HG03025 (cell line): ENCODE measurements around the gene ZNF862.
"Not testable (repeated sequence)": the region's sequence is repeated elsewhere in the genome, so short reads cannot be mapped to it uniquely, and the experiment has no call there.

Source experiments
- ATAC-seq: cut with Tn5 transposase; IDR thresholded peaks from one replicate; pipeline ENCODE4 v1.9.1; 2021; ENCODE audit warnings: mild to moderate bottlenecking, moderate library complexity; ENCODE audit not compliant: unreplicated experiment, low FRiP score

ZNF862 gene

DNA sequence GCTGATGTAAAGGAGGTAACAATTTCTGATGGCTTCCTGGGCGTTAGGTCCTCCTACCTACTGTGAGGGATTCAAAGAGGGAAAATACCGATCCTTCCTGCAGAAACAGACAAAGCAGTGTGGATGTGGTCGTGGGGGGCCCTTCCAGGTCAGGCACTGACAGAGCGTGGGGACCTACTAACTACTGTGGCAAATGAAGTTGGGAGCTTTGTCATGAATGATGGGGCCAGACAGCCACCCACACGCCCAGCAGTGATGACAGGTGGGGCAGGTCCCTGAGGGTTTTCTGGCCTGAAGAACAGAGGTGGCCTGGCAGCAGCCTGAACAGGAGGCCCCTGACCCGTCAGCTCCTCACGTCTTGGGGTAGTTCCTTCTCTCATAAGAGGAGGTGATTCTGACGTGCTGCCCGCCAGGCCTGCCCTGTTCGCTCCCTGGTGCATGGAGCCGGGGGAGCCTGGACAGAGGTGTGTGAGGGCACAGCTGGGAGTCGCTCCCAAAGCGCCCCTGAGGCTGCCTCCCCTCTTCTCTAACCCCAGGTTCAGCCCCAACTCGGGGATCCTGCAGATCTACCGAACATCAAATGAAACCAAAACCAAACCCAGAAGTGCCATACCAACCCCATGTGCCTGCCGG is 39.8 kb downstream of the ZNF862 start:
- no peak for ATAC-seq

DNA sequence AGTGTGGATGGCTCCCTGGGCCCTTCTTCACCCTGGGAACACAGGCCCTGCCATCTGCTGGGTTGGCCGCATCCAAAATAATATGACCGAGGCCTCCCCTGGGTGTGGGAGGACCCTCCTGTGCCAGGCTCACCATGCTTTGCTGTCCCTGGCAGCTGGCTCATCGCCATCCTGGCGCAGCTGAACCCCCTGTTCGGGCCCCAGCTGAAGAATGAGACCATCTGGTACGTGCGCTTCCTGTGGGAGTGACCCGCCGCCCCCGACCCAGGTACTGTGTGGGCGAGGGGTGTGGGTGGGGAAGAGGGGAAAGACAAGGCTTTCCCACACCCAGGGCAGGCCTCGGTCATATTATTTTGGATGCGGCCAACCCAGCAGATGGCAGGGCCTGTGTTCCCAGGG is 40.3 kb downstream of the ZNF862 start:
- ATAC-seq = no peak

DNA sequence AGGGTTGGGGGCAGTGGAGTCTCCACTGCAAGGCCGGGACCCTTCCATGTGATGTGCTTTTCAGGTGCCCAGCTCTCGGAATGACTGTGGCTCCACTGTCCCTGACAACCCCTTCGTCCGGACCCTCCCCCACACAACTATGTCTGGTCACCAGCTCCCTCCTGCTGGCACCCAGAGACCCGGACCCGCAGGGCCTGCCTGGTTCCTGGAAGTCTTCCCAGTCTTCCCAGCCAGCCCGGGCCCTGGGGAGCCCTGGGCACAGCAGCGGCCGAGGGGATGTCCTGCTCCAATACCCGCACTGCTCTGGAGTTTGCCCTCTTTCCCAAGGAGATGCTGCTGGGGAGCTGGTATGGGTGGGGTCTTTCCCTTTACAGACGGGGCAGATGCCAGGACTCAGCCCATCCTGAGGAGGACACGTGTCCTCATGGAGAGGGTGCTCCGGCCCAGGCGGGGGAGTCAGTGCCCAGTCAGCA is 41.1 kb downstream of the ZNF862 start:
- no peak for ATAC-seq

- ATAC-seq = no peak
Observed at GRCh38 chr7:149879766-149880637, 41.8 kb downstream of the ZNF862 start.

GRCh38 chr7:149880638-149881311 is 42.6 kb downstream of the ZNF862 start:
- ATAC-seq = no peak

GRCh38 chr7:149881328-149882247 is 43.4 kb downstream of the ZNF862 start:
- ATAC-seq = no peak

- ATAC-seq = no peak
Observed at GRCh38 chr7:149882248-149883047, 44.3 kb downstream of the ZNF862 start.

DNA sequence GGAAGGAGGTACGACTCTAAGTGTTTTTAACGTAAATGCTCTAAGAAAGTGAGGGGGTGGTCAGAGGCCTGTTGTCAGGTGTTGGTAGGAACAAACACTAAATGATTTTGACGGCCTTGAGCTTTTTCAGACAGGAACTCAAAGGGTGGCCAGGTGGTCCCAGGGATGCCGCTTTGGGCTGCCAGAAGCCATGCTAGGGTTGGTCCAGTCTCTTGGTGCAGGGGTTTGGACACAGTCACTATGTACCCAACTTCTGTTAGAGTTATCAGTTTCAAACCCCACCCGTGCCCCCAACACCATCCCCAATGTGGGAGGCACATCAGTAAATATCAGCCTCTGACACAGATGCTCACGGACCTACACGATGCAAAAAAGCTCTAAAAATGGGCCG is 44.9 kb downstream of the ZNF862 start:
- ATAC-seq = no peak

- ATAC-seq = no peak
Observed at GRCh38 chr7:149883452-149883861, 45.3 kb downstream of the ZNF862 start.

- no peak for ATAC-seq
Observed at GRCh38 chr7:149884016-149884415, 45.8 kb downstream of the ZNF862 start.

DNA sequence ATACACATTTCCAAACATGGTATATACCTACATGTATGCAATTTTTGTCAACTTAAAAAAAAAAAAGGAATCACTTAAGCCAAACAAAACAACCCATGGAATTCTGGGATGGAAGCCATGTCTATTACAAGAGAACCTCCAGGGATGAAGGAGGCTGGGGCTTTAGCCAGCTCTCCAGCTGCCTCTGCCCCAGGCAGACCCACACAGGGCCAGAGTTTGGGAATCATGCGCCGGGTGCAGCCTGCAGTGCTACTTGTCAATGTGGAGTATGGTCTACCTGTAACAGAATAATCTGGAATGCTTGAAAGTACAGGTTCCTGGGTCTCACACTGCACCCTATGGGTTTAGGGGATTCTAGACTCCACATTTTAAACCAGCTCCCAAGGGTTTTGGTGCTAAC is 46.4 kb downstream of the ZNF862 start:
- ATAC-seq = no peak

DNA sequence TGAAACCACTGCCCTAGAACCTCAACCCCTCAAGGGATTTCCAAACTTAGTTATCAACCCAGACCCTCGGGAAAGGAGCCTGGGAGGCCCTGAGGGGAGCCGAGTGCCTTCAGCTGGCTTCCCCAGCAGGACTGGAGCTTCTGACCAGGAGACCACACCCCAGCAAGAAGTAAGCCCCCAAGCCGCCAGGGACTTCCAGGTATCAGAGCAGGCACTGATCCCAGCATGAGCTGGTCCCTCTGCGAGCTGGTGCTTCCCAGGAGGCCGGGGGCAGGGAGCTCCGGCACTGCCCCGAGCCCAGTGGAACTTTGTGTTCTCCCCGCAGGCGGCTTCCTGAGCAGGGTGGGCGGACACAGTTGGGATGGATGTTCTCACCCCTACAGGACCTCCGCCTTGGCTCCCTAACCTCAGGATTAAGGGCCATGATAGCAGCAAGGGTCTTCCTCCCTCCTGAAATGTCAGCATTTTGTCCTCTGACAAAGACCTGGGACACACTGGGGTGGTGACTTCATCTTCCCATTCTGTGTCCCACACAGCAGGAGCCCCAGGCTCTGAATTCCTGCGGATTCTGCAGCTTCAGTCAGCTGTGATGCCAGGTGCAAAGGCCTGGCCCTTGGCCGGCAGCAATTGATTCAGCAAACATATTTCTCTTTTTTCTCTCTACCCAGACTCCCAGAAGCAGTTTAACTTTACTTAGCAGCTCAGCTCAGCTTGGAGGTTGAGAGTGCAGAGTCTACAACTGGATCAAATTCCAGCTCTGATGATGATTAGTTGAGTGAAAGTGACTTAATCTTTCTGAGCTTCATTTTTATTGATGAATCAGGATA is 47.2 kb downstream of the ZNF862 start:
- no peak for ATAC-seq

DNA sequence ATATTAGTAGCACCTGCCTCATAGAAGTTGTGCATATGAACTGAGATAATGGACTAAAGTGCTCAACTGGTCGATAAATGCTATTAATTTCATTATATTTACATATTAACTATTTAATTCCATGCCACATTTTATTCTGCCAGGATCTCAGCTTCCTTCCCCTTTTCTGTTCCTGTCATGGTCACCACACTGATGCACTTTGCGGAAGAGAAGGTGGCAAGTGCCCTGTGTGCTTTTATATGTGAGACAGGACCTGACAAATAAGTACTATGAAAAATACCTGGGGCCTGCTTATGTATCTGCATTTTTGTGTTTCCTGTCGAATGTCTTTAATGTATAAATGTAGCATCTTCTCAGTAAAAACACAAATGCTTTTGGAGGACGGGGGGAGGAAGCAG is 47.8 kb downstream of the ZNF862 start:
- no peak for ATAC-seq

DNA sequence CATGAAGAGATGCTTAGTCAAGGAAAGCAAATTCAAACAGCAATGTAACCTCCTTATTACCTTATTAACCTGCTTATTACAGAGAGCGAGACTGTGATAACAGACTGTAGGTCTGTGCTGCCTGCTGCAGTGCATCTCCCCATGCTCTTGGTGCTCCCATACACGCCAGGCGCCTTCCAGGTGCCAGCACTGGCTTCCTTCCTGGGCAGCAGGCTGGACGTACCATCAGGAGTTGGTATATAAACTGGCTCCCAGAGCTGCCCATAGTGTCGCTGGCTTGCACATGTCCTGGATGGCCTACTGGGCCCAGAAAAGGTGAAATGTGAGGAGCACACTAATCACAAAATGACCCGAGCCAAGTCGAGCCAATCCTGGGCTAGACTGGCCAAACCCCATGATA is 49.1 kb downstream of the ZNF862 start:
- ATAC-seq = no peak

DNA sequence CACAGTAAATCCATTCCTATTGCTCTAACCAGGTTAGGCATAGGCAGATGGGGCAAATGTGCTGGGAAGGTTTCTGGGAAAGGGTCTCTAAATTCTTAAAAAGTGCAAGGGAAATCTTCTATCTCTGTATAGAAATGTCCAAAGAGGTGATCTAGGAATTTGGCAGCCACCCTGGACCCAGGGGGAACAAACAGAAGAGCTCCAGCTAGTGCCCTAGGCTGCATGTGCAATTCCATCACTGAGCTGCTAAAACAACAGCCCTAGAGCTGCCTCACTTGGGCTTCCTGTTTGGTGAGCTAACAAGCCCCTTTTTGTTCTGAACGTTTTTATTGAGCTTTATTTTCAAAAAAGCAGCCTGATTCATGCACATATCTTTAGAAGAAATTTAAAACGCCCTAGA is 52.5 kb downstream of the ZNF862 start:
- ATAC-seq = not testable (repeated sequence)

DNA sequence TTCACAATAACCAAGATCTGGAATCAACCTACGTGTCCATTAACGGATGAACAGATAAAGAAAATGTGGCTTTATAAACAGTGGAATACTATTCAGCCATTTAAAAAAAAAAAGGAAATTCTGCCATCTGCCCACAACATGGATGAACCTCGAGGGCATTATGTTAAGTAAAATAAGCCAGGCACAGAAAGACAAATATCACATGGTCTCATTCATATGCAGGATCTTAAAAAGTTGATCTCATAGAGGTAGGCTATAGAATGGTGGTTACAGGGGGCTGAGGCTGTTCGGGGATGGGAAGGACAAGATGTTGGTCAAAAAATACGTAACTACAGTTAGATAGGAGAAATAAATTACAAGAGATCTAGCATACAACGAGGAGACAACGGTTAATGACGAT is 56.8 kb downstream of the ZNF862 start:
- not testable (repeated sequence) for ATAC-seq

DNA sequence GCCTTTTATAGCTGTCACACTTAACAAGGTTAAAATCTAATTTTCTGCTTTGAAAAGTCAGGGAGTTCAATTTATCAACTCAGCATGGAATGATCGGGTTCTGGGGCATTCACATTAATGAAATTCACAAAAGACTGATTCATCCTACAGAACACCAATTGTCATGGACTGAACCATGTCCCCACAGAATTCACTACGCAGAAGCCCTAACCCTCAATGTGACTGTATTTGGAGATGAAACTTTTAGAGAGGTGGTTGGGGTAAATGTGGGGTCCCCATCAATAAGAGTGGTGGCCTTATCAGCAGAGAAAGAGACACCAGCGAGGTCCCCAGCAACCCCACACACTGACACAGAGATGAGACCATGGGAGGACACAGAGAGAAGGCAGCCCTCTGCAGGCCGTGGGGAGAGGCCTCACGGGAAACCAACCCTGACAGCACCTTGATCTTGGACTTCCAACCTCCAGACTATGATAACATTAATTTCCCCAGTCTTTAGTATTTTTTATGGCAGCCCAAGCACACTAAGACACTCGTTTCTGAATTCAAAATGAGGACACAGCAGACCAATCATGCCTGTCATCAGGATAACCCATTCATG is 69.7 kb downstream of the ZNF862 start:
- ATAC-seq = not testable (repeated sequence)

DNA sequence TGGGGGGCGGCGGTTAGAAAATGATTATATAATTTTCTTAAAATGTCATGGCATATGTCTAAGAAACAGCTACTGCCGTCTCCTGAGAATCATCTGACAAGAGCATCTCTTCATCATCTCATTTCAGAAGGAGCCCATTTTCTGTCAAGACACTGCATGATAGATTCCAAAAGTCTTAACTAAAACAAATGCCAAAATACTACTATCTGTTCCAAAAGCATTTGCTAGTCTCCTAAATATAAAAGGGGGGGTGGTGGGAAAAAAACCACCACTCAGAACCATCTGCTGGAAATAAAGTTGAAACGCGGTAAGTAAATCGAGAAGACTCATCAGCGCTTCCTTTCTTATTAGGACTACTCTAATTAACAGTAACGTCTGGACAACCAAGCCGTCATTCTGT is 72.0 kb downstream of the ZNF862 start:
- ATAC-seq = not testable (repeated sequence)
